Measurements from ENCODE around the gene BCORL1. TPM values are rescaled to one million over a fixed set of nuclear protein-coding genes. Genes with fewer than 3 reads are reported as not detected.

Gene BCORL1
- total RNA-seq, 4 donors from 2014 or later, result 3.8 to 13.8 (median 10.5) TPM

DNA sequence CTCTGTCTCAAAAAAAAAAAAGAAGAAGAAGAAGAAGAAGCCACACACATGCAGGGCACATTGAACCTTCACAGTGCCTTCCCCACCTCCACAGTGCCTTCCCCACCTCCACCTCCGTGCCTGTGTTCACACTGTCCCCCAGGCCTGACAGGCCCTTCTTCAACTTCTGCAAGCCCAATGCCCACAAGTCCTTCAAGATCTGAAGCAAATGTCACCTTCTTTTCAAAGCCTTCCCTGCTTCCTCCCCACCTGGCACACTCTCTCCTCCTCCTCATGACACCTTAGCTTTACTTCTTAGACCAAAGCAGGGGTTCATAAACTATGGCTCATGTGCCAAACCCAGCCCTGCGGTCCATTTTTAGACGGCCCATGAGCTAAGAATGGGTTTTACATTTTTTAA, 107.9 kb downstream of the BCORL1 start:
- intact Hi-C loops (cut with DNase I), result no loop called here
- TF ChIP-seq POLR2A (IDR thresholded peaks at IDR 0.05; ENCODE audit: low read depth), result no peak
- TF ChIP-seq, protein P1, sequence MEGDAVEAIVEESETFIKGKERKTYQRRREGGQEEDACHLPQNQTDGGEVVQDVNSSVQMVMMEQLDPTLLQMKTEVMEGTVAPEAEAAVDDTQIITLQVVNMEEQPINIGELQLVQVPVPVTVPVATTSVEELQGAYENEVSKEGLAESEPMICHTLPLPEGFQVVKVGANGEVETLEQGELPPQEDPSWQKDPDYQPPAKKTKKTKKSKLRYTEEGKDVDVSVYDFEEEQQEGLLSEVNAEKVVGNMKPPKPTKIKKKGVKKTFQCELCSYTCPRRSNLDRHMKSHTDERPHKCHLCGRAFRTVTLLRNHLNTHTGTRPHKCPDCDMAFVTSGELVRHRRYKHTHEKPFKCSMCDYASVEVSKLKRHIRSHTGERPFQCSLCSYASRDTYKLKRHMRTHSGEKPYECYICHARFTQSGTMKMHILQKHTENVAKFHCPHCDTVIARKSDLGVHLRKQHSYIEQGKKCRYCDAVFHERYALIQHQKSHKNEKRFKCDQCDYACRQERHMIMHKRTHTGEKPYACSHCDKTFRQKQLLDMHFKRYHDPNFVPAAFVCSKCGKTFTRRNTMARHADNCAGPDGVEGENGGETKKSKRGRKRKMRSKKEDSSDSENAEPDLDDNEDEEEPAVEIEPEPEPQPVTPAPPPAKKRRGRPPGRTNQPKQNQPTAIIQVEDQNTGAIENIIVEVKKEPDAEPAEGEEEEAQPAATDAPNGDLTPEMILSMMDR (IDR thresholded peaks at IDR 0.05), result no peak
- TF ChIP-seq EP300 (IDR thresholded peaks at IDR 0.05), result no peak
- no peak for TF ChIP-seq POLR2AphosphoS5 (IDR thresholded peaks at IDR 0.05)
- 78% methylated on average over 3 of the region's 3 CpGs for WGBS
- no peaks in the 10 kb centered on the region for H3K36me3 ChIP-seq
- H3K9me3 ChIP-seq, result no peaks in the 10 kb centered on the region
- no peak overlapping the region for H3K4me3 ChIP-seq
- H3K27me3 ChIP-seq, result no peaks in the 10 kb centered on the region
- peaks cover 0 to 20% (median under 1%) of the 10 kb centered on the region in 4 donors for H3K4me1 ChIP-seq
- DNase-seq (ENCODE audit: extremely low spot score), result no peak
- no peak overlapping the region for H3K27ac ChIP-seq (replicated peaks in 1 of 4)

DNA sequence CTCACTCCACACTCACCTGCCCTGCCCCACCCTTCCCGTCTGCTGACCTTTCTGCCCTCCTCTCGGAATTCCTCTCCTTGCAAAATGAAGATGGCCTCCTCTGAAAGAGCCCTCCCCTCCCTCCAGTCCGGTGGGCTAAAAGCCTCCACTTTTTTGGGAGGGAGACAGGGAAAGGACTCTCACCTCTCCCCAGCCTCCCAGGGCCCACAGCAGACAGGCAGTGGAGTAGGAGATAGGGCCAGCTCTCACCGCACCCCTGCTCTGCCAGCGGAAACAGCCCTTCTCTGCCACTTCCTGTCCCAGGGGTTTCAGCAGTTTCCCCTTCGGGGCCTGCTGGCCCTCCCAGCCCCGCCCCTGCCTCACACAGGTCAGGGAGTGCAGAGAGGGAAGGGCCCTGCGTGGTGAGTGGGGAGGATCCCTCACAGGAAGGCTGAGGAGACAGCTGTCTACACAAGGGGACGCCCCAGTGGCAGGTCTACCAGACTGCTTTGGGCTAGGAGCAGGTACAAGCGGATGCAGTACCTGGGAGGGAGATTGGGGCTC, 109.6 kb downstream of the BCORL1 start:
- no peak for DNase-seq (ENCODE audit: extremely low spot score)
- no peak for TF ChIP-seq EP300 (IDR thresholded peaks at IDR 0.05)
- TF ChIP-seq POLR2AphosphoS5 (IDR thresholded peaks at IDR 0.05), result no peak
- TF ChIP-seq, protein P1 (IDR thresholded peaks at IDR 0.05), result no peak
- no peak for TF ChIP-seq POLR2A (IDR thresholded peaks at IDR 0.05; ENCODE audit: low read depth)
- no peaks in the 10 kb centered on the region for H3K36me3 ChIP-seq
- H3K4me3 ChIP-seq, result no peak overlapping the region
- H3K27ac ChIP-seq (replicated peaks in 1 of 4), result no peak overlapping the region
- peaks cover 0 to 9% (median 0%) of the 10 kb centered on the region in 4 donors for H3K4me1 ChIP-seq
- H3K27me3 ChIP-seq, result no peaks in the 10 kb centered on the region
- intact Hi-C loops (cut with DNase I), result no loop called here
- H3K9me3 ChIP-seq, result no peaks in the 10 kb centered on the region
- WGBS, result 69% methylated on average over 9 of the region's 10 CpGs

DNA sequence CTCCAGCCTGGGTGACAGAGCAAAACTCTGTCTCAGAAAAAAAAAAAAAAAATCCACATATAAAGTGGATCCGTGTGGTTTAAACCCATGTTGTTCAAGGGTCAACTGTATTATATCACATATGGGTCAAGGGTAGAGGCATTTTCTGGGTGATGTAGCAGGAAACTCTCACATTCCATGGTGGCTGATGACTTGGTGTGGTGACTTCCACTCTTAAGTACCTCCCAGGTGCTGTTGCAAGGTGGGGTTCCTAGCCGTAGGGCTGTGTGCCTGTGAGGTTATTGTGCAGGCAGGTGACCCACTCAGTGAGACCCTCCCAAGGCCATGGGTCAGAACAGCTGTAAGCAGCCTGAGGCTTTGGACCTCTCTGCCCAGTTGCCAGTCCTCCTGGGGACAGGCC, 110.8 kb downstream of the BCORL1 start:
- Histone ChIP-seq H3K4me3 (no peak overlapping the region), H3K9me3 (no peaks in the 10 kb centered on the region), H3K4me1 (peaks cover 4 to 14% (median 6%) of the 10 kb centered on the region in 4 donors), H3K27ac (replicated peaks in 1 of 4) (no peak overlapping the region), H3K36me3 (no peaks in the 10 kb centered on the region), H3K27me3 (no peaks in the 10 kb centered on the region)
- no peak for TF ChIP-seq POLR2AphosphoS5 (IDR thresholded peaks at IDR 0.05)
- WGBS, result 80% methylated on average over 1 of the region's 2 CpGs
- intact Hi-C loops (cut with DNase I), result no loop called here
- no peak for DNase-seq (ENCODE audit: extremely low spot score)

DNA sequence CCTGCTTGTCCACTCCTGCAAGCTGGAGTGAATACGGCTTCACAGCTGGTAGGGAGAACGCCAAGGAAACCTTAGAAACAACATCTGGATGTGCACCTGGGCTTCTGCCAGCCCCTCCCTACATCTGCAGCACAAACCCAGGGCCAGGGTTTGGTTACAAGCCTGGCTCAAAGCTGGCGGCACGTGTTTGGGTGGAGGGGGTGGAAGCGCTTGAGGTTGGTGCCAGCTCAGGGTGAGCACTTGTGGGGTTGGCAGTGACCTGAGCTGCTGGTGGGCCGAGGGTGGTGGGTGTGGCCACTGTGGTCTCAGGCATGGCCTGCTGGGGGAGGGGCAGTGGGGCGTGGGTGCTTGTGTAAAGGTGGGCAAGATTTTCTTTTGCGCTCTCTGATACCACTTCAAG, 112.3 kb downstream of the BCORL1 start:
- peaks cover 14 to 26% (median 17%) of the 10 kb centered on the region in 4 donors for H3K4me1 ChIP-seq
- no peak overlapping the region for H3K4me3 ChIP-seq
- no peak overlapping the region for H3K27ac ChIP-seq (replicated peaks in 1 of 4)
- no peaks in the 10 kb centered on the region for H3K9me3 ChIP-seq
- no peaks in the 10 kb centered on the region for H3K36me3 ChIP-seq
- no peaks in the 10 kb centered on the region for H3K27me3 ChIP-seq
- TF ChIP-seq, protein P1 (IDR thresholded peaks at IDR 0.05), result no peak
- TF ChIP-seq POLR2AphosphoS5 (IDR thresholded peaks at IDR 0.05), result no peak
- TF ChIP-seq POLR2A (IDR thresholded peaks at IDR 0.05; ENCODE audit: low read depth), result no peak
- TF ChIP-seq EP300 (IDR thresholded peaks at IDR 0.05), result no peak
- no peak for DNase-seq (ENCODE audit: extremely low spot score)
- WGBS, result 78% methylated on average over 7 of the region's 8 CpGs
- intact Hi-C loops (cut with DNase I), result no loop called here

DNA sequence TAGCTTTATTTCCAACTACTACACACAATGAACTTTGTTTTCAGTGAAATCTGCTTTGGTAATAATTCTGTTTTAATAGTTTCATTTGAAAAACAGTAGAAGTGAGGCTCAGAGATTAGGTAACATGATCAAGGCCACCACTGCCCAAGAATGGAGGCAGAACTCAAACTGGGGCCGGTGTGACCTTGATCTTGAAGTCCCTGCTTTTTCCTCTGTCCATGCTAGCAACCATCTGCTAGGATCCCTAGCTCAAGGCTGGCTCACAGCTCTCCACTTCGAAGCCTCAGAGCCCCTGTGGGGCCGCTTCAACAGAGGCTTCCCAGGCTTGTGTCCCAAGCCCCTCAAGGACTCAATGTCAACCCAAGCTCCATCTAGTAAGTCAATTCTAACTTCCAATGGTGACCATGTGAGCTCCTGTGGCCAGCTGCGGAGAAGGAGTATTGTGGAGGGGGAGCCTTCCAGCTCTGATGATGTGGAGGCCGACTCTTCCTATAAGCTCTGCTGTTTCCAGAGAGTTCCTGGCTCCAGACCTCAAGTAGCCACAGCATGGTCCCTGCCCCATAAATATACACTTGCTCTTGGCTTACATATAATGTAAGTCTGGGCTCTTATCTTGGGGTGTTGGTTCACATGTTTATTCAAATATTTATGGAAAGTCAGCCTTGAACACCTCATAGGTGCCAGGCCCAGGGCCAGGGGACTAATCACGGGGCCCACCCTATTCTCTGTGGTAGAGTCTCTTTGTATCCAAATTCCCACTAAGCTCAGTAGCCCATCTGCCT, 113.0 kb downstream of the BCORL1 start:
- WGBS, result 90% methylated on average over 5 of the region's 6 CpGs
- Histone ChIP-seq H3K9me3 (no peaks in the 10 kb centered on the region), H3K4me1 (peaks cover 15 to 31% (median 21%) of the 10 kb centered on the region in 4 donors), H3K27ac (replicated peaks in 1 of 4) (no peak overlapping the region), H3K4me3 (no peak overlapping the region), H3K27me3 (no peaks in the 10 kb centered on the region), H3K36me3 (no peaks in the 10 kb centered on the region)
- no peak for TF ChIP-seq POLR2A (IDR thresholded peaks at IDR 0.05; ENCODE audit: low read depth)
- TF ChIP-seq EP300 (IDR thresholded peaks at IDR 0.05), result no peak
- TF ChIP-seq, protein P1 (IDR thresholded peaks at IDR 0.05), result no peak
- no peak for TF ChIP-seq POLR2AphosphoS5 (IDR thresholded peaks at IDR 0.05)
- intact Hi-C loops (cut with DNase I), result no loop called here
- no peak for DNase-seq (ENCODE audit: extremely low spot score)
